Hepatocyte (in vitro differentiated cells): ENCODE measurements around the gene PHB1. TPM values are rescaled to one million over a fixed set of nuclear protein-coding genes. Genes with fewer than 3 reads are reported as not detected.

Experiments used
- DNase-seq: peaks from one replicate; pipeline ENCODE4 v3.0.0-alpha.2; 2016; ENCODE audit warnings: low spot score
- H2AFZ ChIP-seq: fragments of 200-600 bp; sonication (generic); 2 replicates; pipeline ENCODE4 v1.6.0; 2016; ENCODE audit warnings: antibody characterized with exemption, mild to moderate bottlenecking
- H3K27ac ChIP-seq: fragments of 200-600 bp; sonication (generic); 2 replicates; pipeline ENCODE4 v1.5.1; 2016; ENCODE audit warnings: mild to moderate bottlenecking
- H3K27me3 ChIP-seq: fragments of 200-600 bp; sonication (generic); 2 replicates; pipeline ENCODE4 v1.6.1; 2016
- H3K36me3 ChIP-seq: fragments of 200-600 bp; sonication (generic); replicated peaks from 2 replicates; pipeline ENCODE4 v1.5.1; 2016; ENCODE audit warnings: low read depth; ENCODE audit not compliant: insufficient read depth
- H3K4me1 ChIP-seq: fragments of 200-600 bp; sonication (generic); 2 replicates; pipeline ENCODE4 v1.5.1; 2016; ENCODE audit warnings: mild to moderate bottlenecking, moderate library complexity; ENCODE audit not compliant: insufficient read depth
- H3K4me2 ChIP-seq: fragments of 200-600 bp; sonication (generic); 2 replicates; pipeline ENCODE4 v1.6.0; 2016
- H3K4me3 ChIP-seq: fragments of 200-600 bp; sonication (generic); 2 replicates; pipeline ENCODE4 v1.5.1; 2016; ENCODE audit warnings: mild to moderate bottlenecking
- H3K79me2 ChIP-seq: fragments of 200-600 bp; sonication (generic); 2 replicates; pipeline ENCODE4 v1.6.0; 2017; ENCODE audit warnings: mild to moderate bottlenecking
- H3K9me2 ChIP-seq: fragments of 200-600 bp; sonication (generic); replicated peaks from 2 replicates; pipeline ENCODE4 v1.6.0; 2017; ENCODE audit warnings: mild to moderate bottlenecking; ENCODE audit not compliant: insufficient read depth
- H3K9me3 ChIP-seq: fragments of 200-600 bp; sonication (generic); 2 replicates; pipeline ENCODE4 v1.5.1; 2016; ENCODE audit warnings: low read depth, mild to moderate bottlenecking
- H4K20me1 ChIP-seq: fragments of 200-600 bp; sonication (generic); 2 replicates; pipeline ENCODE4 v1.6.0; 2016; ENCODE audit warnings: mild to moderate bottlenecking; ENCODE audit not compliant: insufficient read depth, poor library complexity, severe bottlenecking
- CTCF ChIP-seq: fragments of 200-600 bp; sonication (generic); IDR thresholded peaks from 2 replicates; pipeline ENCODE4 v1.5.1; 2016; ENCODE audit warnings: antibody characterized with exemption, mild to moderate bottlenecking; ENCODE audit not compliant: poor library complexity
- EZH2 ChIP-seq: fragments of 200-600 bp; sonication (generic); IDR thresholded peaks from 2 replicates; pipeline ENCODE4 v1.6.1; 2016; ENCODE audit warnings: antibody characterized with exemption, mild to moderate bottlenecking, borderline replicate concordance
- EZH2phosphoT487 ChIP-seq: fragments of 200-600 bp; sonication (generic); IDR thresholded peaks from one replicate; pipeline ENCODE4 v1.6.1; 2018; ENCODE audit warnings: antibody characterized with exemption, mild to moderate bottlenecking, low read depth, moderate library complexity; ENCODE audit not compliant: unreplicated experiment, severe bottlenecking
- WGBS: methylation state at CpG from one replicate; pipeline ENCODE4 v1.1.6; 2016; ENCODE audit warnings: low lambda C conversion rate; ENCODE audit errors: missing lambda C conversion rate; 5-methylcytosine and 5-hydroxymethylcytosine counted together
- polyA plus RNA-seq: library from polyadenylated mRNA; unstranded; fragments of >200 nt; fragmentation: Nextera tagmentation; extraction: Ambion mirVana; gene quantifications from 2 replicates; pipeline ENCODE4 v1.2.1, GENCODE V29; 2016
- total RNA-seq: library from RNA; depleted of rRNA; stranded (reverse); fragments of >200 nt; gene quantifications from 2 replicates; pipeline ENCODE4 v1.2.3, GENCODE V29; 2014

The PHB1 gene
- total and polyA plus RNA-seq, 2 experiments from 2014 or later = 114 to 171 TPM

- Histone ChIP-seq H3K79me2 (peaks cover 57% of the 10 kb centered on the region), H2AFZ (no peak overlapping the region), H3K4me3 (peak overlapping the region; percentile 95), H3K27ac (peak overlapping the region; percentile 94), H3K4me2 (peak overlapping the region; percentile 96), H3K27me3 (no peaks in the 10 kb centered on the region), H3K9me3 (no peaks in the 10 kb centered on the region), H3K4me1 (peaks cover 37% of the 10 kb centered on the region), H3K9me2 (no peaks in the 10 kb centered on the region), H3K36me3 (no peaks in the 10 kb centered on the region), H4K20me1 (peaks cover 53% of the 10 kb centered on the region)
- 7% methylated on average over 8 of the region's 8 CpGs for WGBS
- peak; percentile 44 for DNase-seq
- no peak for TF ChIP-seq EZH2phosphoT487
- no peak for TF ChIP-seq EZH2
- no peak for TF ChIP-seq CTCF
Measured at GRCh38 chr17:49360796-49361128, 53.9 kb downstream of the PHB1 start.

GRCh38 chr17:49359990-49360795, 54.5 kb downstream of the PHB1 start:
- DNase-seq = no peak
- Histone ChIP-seq H3K9me3 (no peaks in the 10 kb centered on the region), H3K4me3 (peak overlapping the region; percentile 95), H2AFZ (no peak overlapping the region), H4K20me1 (peaks cover 57% of the 10 kb centered on the region), H3K4me2 (peak overlapping the region; percentile 96), H3K79me2 (peaks cover 63% of the 10 kb centered on the region), H3K36me3 (no peaks in the 10 kb centered on the region), H3K4me1 (peaks cover 37% of the 10 kb centered on the region), H3K27me3 (no peaks in the 10 kb centered on the region), H3K9me2 (no peaks in the 10 kb centered on the region), H3K27ac (peak overlapping the region; percentile 94)
- WGBS = 23% methylated on average over 8 of the region's 8 CpGs
- TF ChIP-seq CTCF (no peak), EZH2phosphoT487 (no peak), EZH2 (no peak)

GRCh38 chr17:49358641-49359247, 55.9 kb downstream of the PHB1 start:
- Histone ChIP-seq H3K27ac (no peak overlapping the region), H3K27me3 (no peaks in the 10 kb centered on the region), H3K4me2 (peak overlapping the region; percentile 96), H3K4me1 (peaks cover 37% of the 10 kb centered on the region), H2AFZ (no peak overlapping the region), H4K20me1 (peaks cover 64% of the 10 kb centered on the region), H3K4me3 (no peak overlapping the region), H3K9me2 (no peaks in the 10 kb centered on the region), H3K79me2 (peaks cover 77% of the 10 kb centered on the region), H3K36me3 (no peaks in the 10 kb centered on the region), H3K9me3 (no peaks in the 10 kb centered on the region)
- DNase-seq = no peak
- no peak for TF ChIP-seq EZH2
- TF ChIP-seq EZH2phosphoT487 = no peak
- TF ChIP-seq CTCF = no peak
- WGBS = 71% methylated on average over 4 of the region's 4 CpGs
